Measurements from ENCODE around the gene SHC2.

DNA sequence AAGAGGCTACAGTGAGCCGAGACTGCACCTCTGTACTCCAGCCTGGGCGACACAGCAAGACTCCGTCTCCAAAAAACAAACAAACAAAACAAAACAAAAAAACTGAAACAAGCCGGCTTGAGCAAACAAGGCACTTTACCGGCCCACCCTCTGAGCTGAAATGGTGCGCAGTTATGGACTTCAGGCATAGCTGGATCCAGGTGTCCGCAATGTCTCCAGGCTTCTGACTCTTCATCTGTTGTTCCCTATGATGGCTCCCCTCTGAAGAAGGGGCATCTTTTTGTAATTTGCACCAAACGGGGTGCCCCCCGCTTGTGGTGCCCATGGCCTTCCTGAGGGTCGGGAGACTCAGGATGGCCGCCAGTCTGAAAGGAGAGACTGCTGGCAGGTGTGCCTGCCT, 58.0 kb downstream of the SHC2 start:
- TF ChIP-seq EZH2 (conservative IDR thresholded peaks at IDR 0.05; ENCODE audit: low read depth, low read length) (no peak), NFRKB (IDR thresholded peaks at IDR 0.05) (no peak), ZFP41 (CRISPR knock-in tag; IDR thresholded peaks at IDR 0.05; ENCODE audit: borderline replicate concordance) (no peak), ZNF644 (CRISPR knock-in tag; IDR thresholded peaks at IDR 0.05; ENCODE audit: low read depth) (no peak), ZNF12 (CRISPR knock-in tag; IDR thresholded peaks at IDR 0.05) (no peak), RXRA (CRISPR knock-in tag; IDR thresholded peaks at IDR 0.05) (no peak)
- TF ChIP-seq, protein P1, sequence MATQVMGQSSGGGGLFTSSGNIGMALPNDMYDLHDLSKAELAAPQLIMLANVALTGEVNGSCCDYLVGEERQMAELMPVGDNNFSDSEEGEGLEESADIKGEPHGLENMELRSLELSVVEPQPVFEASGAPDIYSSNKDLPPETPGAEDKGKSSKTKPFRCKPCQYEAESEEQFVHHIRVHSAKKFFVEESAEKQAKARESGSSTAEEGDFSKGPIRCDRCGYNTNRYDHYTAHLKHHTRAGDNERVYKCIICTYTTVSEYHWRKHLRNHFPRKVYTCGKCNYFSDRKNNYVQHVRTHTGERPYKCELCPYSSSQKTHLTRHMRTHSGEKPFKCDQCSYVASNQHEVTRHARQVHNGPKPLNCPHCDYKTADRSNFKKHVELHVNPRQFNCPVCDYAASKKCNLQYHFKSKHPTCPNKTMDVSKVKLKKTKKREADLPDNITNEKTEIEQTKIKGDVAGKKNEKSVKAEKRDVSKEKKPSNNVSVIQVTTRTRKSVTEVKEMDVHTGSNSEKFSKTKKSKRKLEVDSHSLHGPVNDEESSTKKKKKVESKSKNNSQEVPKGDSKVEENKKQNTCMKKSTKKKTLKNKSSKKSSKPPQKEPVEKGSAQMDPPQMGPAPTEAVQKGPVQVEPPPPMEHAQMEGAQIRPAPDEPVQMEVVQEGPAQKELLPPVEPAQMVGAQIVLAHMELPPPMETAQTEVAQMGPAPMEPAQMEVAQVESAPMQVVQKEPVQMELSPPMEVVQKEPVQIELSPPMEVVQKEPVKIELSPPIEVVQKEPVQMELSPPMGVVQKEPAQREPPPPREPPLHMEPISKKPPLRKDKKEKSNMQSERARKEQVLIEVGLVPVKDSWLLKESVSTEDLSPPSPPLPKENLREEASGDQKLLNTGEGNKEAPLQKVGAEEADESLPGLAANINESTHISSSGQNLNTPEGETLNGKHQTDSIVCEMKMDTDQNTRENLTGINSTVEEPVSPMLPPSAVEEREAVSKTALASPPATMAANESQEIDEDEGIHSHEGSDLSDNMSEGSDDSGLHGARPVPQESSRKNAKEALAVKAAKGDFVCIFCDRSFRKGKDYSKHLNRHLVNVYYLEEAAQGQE (IDR thresholded peaks at IDR 0.05; ENCODE audit: borderline replicate concordance in 1 of 2, low read depth in 1 of 2, low read length in 2 of 2): no peak
